Transverse colon (tissue), 4 donors: ENCODE measurements around the gene TNFSF4.

Source experiments
- CTCF ChIP-seq, 5 experiments: fragments of 200-600 bp in 3 of 5; fragments of 450-650 bp in 2 of 5; sonication (generic) in 3 of 5; IDR thresholded peaks; 1 replicate in 2 of 5; 2 replicates in 3 of 5; pipeline ENCODE4 v1.5.1; 2016 to 2017; ENCODE audit warnings: antibody characterized with exemption in 5 of 5, inconsistent platforms in 3 of 5, mild to moderate bottlenecking in 2 of 5, moderate library complexity in 1 of 5
- POLR2A ChIP-seq: fragments of 450-650 bp; IDR thresholded peaks from one replicate; pipeline ENCODE4 v1.6.1; 2016; ENCODE audit warnings: antibody characterized with exemption, mild to moderate bottlenecking, moderate library complexity
- POLR2AphosphoS5 ChIP-seq, 3 donors: sonication (generic); formaldehyde crosslinking; IDR thresholded peaks; one replicate each; pipeline ENCODE4 v1.6.1; 2016; ENCODE audit warnings: antibody characterized with exemption in 3 of 3

DNA sequence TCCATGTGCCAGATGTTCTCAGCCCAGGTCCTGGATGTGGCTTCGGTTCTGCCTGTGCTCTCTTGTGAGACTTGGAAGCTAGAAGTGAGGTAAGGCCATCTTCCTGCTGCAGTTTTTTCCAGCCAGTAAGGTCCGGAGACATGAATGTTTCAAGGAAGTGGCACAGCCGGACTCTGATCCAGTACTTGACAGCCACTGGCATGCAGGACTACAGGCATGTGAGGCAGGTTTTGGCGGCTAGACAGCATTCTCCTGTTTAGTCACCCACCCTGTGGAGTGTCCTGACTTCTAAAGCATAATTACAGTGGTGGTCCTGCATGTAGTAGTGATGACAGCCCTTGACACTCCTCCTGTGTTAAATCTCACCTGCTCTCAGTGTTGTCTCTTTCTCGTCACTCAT lies 72.3 kb downstream of the TNFSF4 start:
- TF ChIP-seq CTCF (IDR thresholded peaks at IDR 0.05) (no peak), POLR2A (no peak), POLR2AphosphoS5 (IDR thresholded peaks at IDR 0.05) (no peak)
